Activated CD4-positive, CD25-positive, alpha-beta regulatory T cell (primary cell): ENCODE data around the gene SRGAP3.

Experiments
- DNase-seq, 4 experiments: peaks; one replicate each; lab custom pipeline; 2025; lab: John Stamatoyannopoulos, UW

Gene SRGAP3

DNA sequence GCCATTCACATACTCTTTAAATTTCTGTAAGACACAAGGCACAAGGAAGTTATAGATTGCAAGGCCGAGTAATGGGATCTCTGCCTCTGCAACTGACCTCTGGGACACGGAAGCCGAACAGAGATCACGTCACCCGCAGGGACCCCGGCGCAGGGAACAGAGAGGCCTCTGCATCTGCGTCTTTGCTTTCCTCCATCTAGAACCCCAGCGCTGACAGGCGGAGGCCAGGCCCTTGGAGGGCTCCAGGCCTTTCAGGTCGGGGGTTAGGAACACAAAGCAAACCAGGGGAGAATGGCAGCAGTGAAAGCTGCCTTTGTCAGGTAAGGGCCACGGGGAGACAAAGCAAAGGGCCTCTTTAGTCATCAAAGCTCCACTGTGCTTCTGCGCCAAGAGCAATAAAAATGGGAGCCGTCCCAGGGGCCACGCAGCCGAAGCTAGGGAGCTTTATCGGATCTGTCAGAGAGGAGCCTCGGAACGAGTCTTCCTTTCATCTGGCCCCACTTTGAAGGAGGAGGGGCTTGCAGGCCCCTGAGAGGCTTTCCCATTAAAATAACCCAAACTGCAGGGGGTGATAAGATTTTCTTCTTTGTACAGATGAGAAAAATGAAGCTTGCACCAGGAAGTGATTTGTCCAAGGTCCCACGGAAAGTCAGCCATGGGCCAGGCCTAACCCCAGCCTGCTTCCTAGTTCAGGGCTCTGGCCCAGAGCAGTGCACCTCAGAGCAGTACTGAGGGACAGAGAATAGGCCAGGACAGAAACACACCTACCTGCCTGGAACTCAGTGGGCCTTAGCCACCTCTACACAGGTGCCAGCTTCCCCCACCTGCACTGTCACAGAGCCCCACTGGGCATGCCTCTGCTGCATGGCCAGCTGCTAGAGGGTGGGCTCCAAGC is 201.7 kb downstream of the SRGAP3 start:
- DNase-seq, result no peak

DNA sequence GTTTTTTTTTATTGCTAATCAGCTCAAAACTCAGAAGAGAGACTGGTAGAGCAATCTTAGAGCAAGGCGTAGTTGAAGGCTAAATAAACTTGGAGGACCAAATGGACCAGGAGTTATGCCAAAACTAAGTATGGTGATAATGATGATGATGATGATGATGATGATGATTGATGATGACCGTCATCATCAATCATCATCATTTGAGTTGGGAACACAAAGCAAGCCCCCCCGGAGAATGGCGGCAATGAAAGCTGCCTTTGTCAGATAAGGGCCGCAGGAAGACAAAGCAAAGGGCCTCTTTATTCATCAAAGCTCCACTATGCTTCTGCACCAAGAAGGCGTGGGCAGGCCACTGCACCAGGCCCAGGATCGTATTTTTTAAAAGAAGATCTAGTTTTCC is 204.1 kb downstream of the SRGAP3 start:
- no peak for DNase-seq

DNA sequence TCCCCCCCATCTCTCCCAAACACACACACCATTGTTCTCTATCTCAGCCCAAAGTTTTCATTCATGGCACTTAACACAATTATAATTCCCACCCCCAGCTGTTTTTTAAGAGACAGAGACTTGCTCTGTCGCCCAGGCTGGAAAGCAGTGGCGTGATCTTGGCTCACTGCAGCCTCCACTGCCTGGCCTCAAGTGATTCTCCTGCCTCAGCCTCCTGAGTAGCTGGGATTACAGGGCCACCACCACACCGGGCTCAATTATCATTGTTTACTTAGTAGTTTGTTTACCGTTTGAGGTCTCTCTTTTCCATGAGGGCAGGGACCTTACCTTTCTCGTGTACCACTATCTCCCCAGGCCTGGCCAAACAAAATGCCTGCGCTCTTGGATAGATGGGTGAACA is 206.4 kb downstream of the SRGAP3 start:
- DNase-seq, result no peak

DNA sequence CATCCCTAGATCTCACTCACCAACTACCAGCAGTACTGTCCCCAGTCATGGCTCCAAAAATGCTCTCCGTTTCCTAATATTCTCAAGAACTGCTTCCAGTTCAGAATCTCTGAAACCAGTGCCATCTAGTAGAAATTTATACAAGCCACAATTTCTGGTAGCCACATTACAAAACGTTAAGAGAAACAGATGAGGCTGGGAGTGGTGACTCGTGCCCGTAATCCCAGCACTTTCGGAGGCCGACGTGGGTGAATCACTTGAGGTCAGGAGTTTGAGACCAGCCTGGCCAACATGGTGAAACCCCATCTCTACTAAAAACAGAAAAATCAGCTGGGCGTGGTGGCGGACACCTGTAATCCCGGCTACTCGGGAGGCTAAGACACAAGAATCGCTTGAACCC is 207.8 kb downstream of the SRGAP3 start:
- no peak for DNase-seq

DNA sequence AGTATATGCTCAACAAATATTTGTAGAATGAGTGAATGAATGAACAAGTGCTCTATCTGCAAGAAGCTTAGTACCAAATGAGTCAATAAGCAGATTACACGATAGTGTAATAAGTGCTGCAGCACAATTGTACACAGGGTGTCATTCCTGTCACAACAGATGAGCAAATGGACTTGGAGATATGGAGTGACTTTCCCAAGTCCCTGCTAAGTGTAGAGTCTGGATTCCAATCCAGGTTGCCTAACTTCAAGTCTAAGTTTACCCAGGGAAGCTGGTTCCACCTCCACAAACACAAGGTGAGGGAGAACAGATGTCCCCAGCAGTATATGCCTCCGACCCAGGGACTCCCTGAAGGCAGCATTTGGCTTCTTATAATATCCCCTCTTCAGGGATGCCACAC is 208.4 kb downstream of the SRGAP3 start:
- DNase-seq, result no peak

DNA sequence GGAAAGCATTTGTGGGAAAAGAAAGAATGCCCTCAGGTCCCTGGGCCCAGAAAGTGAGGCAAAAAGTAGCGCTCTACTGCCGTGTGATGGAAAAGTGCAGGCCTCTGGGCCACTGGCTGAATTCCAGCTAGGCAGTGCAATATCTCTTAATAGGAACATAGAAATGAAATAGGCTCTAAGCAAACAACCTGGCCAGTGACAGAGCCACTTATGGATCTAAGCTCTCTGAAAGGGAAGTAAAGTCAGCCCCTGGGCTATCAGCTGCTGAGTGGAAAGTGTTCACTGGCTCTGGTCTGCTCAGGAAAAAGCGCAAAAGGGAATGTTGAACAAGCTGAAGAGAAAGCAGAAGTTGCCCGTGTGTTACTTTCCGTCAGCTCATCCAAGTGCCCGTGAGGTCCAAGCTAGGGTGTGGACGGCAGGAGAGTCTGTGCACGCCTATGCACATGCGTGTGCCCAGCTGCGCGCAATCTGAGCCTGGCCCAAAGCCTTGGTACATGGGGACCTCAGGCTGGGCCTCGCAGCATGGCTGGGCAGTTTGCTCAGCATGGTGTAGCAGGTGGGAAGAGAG is 212.2 kb downstream of the SRGAP3 start:
- DNase-seq, result no peak

DNA sequence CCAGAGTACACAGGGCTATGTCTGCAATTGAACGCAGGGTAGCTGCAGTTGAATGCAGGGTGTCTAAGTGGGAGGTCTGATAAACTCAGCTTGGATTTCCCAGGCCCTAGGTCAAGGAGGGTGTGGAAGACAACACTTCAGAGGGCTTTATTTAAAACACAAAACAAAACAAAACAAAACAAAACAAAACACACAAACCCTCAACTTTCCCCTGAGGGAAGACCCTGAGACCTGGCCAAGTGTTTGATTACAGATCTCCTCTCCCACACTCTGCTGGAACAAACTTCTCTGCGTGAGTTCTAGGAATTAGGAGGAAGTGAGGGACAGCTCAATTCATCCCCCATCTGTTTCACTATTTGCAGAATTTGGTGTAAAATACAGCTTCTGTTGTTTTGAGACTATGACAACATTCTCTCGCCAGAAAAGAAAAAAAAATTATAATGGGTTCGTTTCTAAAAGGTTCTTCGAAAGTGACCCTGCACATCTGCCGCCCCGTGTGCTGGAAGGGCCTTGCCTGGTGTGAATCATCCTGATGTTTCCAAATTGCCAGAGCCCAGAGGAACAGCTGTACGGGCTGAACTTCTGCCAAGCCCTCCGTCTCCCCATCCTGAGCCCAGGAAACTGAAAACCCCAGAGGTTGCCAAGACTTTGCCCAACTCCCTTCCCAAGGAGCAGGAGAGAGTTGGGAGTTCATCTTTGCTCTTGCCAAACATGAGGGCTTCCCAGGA is 212.9 kb downstream of the SRGAP3 start:
- no peak for DNase-seq

DNA sequence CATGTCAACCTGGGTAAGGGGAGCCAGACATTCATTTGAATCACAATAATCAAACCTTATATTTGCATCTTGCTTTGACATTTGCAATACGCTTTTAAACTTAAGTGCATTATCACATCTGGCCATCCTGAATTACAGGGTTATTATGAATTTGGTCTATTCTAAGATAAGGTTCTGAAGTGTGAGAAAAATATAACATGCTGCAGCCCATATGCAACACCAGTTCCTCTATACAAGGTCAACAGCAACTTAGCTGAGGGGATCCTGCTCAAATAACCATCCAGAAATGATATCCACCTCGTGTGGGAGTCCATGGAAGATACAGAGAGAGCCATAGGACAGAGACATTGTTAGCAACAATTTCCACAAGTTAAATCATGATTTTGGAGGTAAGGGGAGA is 213.5 kb downstream of the SRGAP3 start:
- DNase-seq, result no peak

DNA sequence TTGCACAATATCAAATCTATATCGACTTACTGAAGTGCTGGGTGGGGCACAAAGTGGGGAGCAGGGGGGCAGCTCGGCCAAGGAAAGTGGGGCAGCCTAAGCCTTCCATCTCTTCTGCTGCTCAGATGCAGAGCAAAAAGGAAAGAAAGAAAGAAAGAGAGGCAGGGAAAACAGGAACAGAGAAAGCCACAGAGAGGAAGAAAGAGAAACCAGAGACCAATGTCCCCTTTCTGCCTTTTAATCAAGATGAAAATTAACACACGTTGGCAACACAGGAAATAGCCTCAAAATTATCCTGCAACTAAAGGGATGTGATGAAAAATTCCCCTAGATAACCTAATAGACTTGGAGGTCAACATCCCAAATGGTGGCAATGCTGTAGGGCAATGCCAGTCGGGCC is 214.0 kb downstream of the SRGAP3 start:
- DNase-seq, result no peak

DNA sequence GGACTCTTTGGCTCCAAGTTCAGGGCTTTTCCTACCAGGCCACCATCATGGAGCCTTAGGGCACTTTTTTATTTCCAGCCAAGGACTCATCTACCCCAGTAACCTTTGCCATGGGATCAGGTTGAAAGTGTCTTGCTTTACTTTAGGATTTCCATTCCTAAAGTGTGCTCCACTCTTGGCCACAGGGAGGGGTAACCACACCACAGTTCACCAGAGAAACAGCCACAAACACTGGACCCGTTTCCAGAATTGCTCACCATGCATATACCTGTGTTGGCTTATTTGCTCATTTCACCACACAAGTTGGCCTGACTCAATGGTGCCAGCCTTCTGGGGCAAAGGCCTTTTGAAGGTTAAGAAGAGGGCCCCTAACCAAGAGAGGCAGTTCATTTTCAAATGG is 215.6 kb downstream of the SRGAP3 start:
- no peak for DNase-seq

DNA sequence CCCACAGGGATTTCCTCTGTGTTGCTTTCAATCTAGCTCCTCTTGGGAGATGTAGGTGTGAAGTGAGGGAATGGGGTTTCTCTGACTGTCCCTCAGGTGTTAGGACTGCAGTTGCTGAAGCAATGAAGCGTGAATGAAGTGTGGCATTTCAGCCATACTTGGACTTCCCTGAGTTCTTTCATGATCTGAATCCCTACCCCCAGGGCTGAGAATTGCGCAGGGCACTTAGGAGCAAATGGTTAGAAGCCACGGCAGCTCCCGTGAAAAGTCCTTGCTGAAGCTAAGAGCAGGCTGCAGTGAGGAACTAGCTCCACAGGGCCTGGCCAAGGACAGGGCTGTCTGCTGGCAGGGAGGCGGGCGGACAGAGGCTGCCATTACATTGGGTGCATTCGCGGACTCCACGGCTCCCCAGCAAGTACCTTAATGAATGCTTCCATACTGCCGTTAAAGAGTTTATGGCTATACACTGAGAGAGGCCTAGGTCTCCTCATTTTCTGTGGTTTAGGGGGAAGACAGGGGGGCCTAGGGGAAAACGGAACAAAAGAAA is 217.1 kb downstream of the SRGAP3 start:
- DNase-seq, result no peak

DNA sequence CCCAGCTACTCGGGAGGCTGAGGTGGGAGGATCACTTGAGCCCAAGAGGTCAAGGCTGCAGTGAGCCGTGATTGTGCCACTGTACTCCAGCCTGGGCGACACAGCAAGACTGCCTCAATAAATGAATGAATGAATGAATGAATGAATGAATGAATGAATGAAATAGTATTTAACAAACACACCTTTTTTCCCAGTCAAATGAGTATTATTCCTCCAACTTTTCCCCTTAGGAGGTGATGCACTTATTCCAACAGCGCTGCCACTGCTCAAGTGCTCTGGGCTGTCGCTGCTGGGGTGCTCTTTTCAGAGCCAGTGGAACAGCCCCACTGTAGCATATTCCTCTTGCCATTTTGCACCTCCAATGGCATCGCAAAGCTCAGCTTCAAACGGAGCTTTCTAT is 219.4 kb downstream of the SRGAP3 start:
- no peak for DNase-seq

DNA sequence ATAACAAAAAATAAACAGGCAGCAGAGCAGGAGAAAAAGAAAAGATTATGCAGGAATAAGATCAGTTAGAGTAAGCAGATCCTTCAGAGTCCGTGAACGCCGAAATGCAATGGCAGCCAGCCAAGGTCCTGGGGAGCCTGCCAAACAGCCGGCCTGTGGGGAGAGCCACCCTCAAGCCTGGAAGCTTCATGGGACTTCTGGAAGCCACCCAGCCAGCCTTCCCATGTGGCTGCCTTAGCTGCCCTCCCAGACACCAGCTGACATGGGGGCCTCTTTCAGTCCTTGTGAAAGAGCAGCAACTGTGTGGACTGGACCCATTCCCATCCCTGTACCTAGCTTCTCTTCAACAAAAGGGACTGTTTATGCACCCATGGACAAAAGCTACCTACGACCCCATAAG is 221.3 kb downstream of the SRGAP3 start:
- no peak for DNase-seq

DNA sequence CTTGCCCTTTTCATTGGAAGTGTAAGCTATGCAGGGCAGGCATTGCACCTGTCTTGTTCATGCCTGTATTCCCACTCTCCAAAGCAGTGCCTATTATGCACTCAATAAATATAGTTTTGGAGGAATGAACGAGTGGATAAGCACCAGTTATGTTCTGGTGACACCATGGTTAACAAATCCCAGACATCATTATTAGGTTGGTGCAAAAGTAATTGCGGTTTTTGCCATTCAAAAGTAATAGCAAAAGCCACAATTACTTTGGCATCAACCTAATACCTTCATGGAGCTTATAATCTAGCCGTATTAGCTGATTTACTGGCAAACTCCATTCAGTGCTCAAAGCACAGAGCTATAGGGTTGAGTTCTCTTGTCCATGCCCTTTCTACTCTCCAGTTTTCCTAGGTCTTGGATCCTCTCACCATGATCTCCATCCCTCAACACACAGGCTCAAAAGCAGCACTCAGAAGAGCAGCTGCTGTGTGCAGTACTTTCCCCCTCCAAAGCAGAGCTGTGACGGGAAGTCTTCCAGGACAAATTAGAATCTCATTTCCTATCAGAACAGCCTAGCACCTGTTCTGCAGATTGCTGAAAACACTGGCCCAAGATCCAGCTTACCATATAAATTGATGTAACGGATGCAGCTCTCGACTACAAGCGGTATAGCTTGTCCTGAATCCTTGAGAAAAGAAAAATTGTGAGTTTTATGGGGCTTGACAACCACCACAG is 223.0 kb downstream of the SRGAP3 start:
- DNase-seq, result no peak

DNA sequence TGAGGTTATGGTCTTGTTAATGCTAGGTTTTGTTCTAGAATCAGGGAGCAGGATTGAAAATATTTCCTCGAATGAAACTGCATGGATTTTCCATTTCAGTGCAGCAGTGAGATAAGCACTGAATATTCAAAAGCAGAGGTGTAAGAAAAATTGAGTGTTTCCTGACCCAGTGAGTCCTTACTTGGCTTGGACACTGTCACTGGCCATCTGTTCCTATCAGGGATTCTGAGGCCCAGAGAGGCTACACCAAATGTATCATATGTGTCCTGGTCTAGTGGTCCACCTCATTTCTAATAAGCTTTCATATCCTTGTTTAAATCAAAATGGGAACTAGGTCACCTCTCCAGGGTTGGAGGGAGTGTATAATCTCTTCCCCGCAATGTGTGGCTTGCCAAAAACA is 225.1 kb downstream of the SRGAP3 start:
- DNase-seq, result no peak

DNA sequence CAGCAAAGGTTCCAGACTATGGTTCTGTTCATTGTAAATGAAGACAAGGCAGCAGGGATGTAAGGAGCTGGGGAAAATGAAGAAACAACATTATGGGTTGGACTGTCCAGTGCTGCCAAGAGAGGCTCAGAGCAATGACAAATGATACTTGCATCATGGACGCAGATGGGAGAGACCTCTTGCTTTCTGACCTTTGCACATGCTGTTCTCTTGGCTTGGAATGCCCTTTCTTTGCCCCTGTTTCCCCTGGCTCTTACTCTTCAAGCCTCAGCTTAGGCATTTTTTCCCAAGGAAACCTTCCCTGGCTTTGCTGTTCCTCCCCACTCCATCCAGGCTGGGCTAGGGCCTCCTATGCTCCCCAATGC is 226.2 kb downstream of the SRGAP3 start:
- no peak for DNase-seq

DNA sequence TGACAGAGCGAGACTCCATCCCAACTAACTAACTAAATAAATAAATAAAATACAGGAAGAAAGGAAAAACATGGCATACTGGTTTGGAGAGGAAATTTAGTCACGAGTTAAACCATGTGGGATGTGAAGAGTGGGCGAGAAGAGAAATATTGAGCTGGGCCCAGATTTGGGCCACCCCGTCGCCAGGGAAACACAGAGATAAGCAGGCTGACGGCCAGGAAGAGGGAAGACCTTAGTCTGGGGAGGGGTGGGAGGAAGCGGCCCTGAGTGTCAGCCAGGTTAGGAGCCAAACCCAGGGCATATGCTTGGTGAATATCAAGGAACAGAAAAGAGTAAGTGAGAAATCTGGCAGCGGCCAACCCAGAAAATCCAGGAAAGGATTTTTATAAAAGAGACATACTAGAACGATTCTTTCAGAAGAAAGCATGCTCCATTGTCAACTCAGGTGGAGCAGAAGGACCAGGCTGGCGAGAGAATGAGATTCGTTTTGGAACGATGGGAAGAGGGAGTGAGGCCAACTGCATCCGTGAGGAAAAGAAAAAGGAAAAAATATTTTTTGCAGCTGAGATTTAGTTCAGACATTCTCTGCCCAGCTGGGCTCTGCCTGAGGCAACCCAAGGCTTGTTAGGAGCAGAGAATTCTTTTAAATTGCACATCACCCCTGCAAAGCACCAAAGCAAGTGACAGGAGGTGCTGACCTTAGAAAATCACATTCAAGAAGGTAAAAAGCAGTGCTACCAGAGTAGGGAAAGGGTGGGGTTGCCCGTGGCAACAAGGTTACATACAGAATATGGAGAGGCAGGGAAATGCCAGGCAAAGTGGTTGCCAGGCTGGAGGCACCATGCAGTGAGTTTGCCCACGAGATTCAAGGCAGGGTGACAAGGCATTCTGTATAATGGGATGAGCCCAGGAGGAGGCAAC is 226.9 kb downstream of the SRGAP3 start:
- no peak for DNase-seq

DNA sequence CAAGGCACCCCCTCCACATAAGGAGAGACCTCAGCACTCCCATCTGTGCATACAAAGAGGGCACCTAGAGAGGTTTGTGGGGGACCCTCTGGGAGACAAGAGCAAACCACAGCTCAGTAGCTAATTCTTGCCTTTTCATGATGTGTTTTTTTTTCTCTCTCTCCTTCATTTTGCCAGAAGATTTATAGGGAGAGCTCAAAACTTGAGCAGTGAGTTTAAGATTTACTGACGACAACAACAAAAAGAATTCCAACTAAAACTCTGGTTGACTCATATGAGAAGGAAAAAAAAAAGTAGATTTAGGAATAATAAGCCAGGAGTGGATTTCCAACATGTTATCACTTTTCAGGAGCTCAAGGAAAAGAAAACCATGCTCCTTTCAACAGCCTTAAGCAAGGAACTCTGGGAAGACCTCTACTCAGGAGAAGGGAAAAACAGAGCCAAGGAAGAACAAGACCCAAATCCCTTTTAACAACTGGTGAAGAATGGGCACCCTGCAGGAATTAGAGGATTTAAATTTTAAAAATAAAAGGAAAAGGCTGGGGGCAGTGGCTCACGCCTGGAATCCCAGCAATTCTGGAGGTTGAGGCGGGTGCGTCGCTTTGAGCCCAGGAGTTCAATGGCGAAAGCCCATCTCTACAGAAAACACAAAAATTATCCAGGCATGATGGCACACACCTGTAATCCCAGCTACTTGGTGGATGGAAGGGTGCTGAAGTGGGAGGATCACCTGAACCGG is 228.0 kb downstream of the SRGAP3 start:
- DNase-seq, result no peak

DNA sequence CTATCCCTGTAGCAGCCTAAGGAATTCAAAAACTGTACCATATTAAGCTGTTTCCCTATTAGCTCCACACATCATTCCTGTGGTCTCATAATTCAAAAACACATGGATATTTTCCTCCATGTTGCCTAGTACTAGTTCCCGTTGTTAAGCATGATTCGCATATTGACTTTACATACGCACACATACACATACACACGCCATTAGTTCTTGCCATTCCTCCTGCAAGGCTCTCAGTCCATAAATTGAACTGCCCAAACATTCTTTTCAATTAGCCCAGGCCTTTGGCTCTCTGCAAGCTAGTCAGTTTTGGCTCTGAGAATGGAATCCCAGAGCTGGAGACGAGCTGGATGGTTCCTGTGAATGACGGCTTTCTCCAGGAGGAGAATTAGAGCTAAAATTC is 229.0 kb downstream of the SRGAP3 start:
- DNase-seq, result no peak

DNA sequence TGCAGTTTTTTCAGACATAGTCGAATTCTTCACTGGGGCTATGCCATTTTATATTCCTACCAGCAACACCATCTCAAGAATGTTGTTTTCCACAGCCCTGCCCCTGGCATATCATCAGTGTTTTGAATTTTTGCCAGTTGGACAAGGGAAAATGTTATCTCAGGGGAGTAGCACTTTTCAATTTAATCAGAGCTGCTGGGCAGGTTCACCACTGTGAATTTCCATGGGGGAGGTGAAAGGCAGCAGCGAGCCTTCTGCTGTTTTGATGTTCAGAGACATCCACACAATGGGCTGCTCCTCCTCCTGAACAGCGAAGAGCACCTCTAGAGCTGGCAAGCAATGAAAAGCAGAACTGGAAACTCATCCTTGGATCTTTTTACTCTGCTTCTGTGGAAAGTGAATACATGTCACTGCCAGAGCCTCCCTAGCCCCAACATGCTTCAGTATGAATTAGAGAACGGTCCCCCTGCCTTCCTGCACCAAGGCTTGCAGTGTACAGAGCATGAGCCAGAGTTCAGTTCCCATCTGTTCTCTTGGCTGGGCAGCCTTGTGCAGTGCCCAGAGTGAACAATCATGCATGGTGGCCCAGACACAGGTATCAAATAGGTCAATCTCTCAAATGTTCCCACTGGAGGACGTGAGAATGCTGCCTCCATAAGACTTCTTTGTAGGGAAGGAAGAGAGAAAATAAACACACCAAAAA is 230.0 kb downstream of the SRGAP3 start:
- DNase-seq, result no peak
